GM15510 (cell line): ENCODE results near the gene CNOT1.

Experiments used
- POLR2A ChIP-seq: IDR thresholded peaks from 3 replicates; pipeline ENCODE4 v1.6.1; 2011; ENCODE audit warnings: borderline replicate concordance; ENCODE audit not compliant: insufficient read length; ENCODE audit errors: extremely low read depth

The CNOT1 gene

DNA sequence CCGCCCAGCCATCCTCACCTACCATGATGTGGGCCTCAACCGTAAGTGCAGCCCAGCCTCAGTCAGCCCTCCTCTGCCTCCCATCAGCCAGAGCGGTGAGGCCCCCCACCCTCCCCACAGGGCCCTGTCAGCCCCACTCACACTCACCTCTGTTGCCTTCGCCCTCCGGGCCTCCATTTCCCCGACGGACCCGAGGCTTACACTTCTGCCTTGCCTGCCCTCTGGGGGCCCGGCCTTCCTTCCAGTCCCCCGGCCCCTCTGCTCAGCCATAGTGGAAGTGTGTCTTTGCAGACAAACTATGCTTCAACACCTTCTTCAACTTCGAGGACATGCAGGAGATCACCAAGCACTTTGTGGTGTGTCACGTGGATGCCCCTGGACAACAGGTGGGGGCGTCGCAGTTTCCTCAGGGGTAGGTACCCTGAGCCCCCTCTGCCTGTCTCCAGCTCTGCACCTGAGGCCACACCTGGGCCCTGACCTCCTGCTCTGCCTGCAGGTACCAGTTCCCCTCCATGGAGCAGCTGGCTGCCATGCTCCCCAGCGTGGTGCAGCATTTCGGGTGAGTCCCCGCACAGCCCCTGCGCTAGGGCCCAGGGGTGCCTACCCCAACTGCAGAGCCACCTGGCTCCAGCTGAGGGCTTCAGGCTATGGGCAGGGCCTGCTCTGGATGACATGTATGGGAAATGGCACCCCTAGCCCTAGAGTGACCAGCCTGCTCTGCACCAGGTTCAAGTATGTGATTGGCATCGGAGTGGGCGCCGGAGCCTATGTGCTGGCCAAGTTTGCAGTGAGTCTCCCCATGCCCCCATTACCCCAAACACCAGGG, 125.5 kb downstream of the CNOT1 start:
- TF ChIP-seq POLR2A: no peak

DNA sequence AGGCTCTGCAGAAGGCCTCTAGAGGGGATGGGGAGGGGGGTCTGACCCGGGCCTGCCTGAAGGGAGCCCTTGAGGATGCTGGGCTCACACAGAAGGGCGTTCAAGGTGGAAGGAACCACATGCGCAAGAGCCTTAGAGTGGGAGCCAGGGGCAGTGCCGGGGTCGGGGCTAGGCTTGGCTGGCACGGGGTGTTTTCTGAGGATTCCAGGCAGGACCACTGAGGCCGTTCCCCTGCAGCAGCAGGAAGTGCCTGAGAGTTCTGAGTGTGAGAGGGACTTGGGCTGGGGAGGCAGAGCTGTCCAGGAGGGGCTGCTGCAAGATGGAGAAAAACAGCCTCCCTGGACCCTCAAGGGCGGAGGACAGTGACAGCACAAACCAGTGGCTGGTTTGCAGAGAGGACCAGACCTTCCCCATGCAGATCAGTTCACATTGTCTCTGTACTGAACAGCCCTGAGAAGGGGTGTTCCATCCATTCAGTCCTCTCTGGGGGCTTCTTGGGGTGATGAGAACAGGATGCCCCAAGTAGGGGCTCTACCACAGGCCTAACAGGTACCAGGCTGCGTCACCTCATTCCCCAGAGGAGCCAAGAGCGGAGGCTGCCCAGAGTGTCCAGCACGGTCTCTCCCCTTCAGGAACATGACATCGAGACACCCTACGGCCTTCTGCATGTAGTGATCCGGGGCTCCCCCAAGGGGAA, 126.3 kb downstream of the CNOT1 start:
- no peak for TF ChIP-seq POLR2A

DNA sequence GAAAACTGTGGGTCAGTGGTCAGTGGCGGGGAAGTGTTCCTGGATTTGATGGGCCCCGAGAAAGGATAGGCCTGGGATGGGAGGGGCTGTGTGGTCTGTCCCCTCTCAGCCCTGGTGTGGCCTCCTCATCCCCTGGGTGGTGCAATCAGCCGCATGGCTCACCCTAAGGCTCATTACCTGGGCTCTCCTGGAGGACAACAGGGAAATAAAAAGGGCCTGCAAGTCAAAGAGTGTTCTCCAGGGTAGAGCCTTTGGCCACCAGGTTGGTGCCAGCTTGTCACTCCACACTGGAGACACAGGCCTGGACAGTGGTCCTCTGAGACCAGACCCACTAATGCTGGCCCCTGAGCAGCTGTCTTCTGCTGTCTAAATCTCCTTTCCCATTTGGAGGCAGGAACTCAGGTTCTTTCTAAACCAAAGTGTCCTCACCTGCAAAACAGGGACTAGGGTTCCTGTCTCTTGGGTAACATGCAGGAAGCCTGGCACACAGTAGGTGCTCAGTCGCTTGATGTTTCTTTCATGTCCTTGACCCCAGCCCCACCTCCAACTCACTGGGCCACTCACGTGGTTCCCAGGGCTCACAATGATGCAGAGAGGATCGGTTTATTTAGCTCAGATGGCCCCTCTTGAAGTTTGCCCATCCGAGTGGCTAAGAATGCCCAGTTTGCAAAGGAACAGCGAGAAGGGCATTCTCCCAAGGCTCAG, 127.3 kb downstream of the CNOT1 start:
- no peak for TF ChIP-seq POLR2A

DNA sequence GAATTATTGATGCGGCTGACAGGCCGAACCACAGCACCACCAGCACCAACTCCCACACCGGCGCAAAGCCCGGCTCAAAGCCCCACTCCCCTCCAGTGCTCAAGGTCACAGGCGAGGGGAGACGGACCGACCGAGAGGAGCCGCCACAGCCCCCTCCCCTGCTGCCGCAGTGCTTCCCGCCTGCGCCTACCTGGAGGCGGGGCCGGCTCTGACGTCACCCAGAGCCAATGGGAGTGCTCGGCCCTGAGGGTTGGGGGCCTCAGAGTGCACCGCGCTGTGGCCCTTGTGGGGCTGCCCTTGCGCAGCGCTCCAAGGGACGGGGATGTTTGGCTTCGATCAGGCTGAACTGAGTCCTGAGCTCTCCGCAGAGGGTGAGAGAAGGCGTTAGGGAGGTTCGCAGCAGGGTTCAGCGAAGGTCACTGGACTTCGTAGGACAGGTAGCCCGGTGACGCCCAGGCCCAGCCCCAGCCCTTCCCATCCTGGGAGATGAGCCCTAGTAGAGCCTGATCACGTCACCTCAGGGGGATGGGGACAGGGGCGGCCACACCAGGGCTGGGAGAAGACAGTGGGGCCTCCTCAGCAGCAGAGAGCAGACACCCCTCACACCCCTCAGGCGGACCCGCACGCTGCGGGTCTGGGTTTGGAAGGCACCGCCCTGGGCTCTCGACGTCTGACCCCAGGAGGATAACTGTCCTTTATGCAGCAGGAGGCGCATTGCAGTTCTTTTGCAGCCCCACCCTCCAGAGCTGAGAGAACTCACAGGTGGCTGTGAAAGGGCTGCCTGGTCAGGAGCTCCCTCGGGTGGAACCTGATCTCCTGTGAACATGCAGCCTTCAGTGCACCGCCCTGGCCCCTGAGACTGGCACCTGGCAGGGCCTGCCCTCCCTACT, 128.1 kb downstream of the CNOT1 start:
- no peak for TF ChIP-seq POLR2A

DNA sequence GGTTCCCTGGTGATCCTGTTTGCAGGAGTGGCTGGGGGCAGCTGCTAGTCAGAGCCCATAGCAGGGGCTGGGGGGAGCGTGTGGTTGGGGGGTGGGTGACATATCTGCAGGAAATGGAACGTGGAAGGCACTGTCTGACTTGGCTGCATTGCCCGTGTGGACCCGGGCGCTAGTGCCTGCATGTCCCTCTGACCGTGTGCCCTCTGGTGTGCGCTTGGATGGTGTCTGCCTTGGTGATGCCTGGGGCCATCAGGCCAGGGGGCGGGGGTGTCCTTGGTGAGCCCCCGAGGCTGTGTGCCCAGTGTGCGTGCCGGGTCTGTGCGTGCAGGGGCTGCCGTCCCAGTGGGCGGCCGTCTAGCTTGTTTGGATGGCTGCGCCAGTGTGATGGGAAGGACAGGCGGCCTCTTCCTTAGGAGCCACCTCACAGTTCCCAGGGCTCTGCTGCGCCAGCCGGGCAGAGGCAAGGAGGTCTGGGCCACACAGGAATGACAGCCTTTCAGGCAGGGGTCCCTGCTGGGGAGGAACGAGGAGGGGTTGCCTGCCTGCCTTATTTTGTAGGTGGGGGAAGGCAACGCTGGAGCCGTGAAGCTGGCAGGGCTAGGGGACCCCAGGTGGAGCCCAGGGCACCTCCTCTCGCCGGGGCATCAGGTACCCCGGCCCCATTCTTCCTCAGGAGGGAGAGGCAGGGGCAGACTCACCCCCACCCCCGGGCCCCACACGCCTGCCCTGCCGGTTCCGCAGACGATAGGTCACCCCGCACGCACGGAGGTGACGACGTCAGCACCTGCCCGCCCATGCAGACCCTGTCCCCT, 129.0 kb downstream of the CNOT1 start:
- TF ChIP-seq POLR2A: no peak

DNA sequence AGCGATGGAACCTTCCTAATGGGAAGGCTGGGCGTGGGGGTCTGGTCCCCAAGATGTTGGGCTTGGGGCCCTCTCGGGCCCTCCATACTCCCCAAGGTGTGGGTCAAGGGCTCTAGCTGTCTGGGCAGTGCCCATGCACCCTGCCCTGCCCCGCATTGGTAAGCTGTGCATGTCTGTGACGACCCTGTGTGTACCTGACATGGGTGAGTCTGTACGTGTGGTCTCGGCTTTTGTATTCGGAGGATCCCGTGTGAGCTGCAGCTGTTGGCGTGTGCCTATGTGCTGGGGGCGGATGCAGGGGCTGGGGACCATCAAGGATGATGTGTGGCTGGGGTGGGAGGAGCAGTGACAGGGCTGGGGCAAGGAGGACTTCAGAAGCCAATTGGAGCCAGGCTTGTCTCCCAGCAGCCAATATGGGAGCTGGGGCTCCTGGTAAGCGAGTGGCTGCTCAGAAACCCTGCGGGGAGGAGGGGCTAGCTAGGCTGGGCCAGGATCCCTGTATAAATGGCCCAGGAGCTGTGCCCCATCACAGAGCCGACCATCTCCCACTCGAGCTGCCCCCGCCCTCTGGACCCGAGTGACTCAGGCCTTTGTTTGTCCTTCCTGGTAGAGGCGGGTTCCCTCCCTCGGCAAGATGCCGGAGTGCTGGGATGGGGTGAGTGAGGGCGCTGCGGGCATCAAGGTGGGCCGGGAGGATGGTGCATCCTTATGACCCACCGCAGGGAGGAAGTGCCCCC, 129.8 kb downstream of the CNOT1 start, which contains the start of gene NDRG4:
Gene NDRG4, plus strand, starts transcription at position 529 of the 737 bp plus-strand sequence. Its CDS starts 106 bp downstream, at position 635.
- no peak for TF ChIP-seq POLR2A

DNA sequence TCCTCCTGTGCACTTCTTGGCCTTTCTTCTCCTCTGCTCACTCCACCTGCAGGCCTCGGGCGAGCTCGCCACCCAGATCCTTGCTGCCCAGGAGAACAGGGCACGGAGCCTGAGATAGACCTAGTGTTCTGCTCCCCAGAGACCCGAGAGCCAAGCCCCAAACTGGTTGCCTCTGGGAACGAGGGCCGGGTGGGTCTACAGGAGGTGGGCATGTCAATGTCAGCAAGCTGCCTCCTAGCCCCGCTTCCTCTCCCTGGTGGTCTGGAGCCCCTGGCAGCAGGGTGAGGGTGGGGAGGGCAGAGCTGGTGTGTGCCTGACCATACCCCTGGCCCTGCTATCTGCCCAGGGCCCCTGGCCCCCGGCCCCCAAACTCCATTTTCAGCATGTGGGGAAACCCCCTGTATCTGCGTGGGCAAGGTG, 130.5 kb downstream of the CNOT1 start:
- TF ChIP-seq POLR2A: no peak

DNA sequence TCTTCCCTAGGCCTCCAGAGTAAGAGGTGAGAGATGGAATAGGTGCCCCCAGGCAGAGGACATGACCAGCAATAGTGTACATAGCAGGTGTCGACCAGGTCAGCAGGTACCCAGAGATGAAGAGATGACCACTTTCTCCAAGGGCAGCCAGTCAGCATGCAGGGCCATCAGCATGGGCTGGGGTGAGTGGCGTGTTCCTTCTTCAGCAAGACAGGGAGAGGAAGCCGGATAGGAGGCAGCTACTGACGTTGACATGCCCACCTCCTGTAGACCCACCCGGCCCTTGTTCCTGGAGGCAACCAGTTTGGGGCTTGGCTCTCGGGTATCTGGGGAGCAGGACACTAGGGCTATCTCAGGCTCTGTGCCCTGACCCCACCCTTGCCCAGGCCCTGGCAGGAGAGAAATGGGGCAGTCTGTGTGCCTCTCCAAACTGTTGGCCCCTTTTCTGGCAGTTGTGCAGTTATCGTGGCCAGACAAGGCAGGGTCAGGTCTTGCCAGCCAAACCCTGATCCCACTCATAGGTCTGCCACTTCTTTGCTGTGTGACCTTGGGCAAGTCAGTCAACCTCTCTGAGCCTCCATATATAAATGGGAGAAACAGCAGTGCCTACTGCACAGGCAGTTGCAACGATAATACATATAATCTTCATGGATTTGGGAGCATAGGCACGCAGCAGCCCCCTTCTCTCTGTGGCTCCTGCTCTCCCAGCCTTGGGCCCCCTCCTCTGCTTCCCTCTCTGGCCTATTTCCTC, 131.1 kb downstream of the CNOT1 start:
- TF ChIP-seq POLR2A: no peak

DNA sequence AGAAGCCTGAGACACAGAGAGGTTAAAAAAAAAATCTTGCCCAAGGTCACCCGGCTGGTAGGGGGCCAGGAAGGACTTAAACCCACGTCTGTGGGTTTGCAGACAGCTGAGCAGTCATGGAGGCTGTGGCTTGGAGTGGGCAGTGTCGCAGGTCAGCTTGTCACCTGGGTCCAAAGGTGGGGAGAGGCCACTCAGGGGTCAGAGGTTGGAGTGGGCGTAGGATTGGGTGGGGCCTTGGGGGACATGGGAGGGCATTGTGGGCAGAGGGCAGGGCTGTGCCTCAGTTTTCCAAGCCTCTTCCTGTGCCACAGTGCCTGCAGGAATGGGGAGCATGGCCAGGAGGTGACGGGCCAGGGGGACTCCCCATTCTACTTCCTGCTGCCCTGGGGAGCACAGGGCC, 131.7 kb downstream of the CNOT1 start:
- no peak for TF ChIP-seq POLR2A

DNA sequence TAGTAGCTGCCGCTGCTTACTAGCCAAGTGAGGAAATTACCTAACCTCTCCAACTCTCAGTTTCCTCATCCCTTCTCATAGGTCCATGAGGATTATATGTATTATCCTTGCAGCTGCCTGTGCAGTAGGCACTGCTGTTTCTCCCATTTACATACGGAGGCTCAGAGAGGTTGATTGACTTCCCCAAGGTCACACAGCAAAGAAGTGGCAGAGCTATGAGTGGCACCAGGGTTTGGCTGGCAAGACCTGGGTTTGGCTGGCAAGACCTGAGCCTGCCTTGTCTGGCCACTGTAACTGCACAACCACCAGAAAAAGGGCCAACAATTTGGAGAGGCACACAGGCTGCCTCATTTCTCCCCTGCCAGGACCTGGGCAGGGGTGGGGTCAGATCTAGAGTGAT, 132.2 kb downstream of the CNOT1 start:
- no peak for TF ChIP-seq POLR2A

DNA sequence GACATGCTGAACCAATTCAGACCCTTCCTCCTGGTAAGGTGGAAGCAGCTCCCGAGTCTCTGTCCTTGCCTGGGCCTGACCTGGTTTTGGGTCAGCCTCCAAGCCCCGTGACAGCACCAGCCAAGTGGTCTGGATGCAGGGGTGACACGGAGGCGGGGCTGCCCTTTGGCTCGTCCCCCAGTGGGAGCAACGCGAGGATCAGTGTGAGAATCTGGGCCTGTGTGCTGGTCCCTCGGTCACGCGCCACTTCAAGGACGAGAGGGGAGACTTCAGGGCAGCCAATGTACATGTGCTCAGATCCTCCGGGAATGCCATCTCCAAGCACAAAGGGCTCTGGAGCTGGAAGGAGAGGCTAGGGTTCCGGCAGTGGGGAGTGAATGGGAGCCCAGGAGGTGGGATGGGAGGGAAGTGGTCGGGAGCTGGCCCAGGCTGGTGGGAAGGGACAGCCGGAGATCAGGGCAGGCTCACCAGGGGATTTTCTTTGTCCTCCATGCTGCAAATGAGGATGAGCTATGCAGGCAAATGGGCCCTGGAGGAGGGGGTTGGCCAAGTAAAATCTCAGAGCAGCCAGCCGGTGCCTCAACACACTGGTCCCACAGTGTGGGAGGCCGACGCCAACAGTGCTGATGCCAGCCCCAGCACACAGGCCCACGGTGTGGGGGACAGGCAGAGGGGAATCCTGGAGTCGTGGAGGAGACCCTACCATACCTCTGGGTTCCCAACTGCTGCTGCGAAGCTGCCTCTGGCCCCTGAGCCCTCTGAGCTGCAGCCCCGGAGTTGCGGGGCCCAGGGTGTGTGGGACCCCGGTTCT, 133.9 kb downstream of the CNOT1 start:
- TF ChIP-seq POLR2A: no peak
